Right kidney (tissue), 1 donor: ENCODE measurements around the gene FPGS.

Experiments used
- DNase-seq: peaks from one replicate; pipeline ENCODE4 v3.0.0-alpha.2; 2016

The FPGS gene

DNA sequence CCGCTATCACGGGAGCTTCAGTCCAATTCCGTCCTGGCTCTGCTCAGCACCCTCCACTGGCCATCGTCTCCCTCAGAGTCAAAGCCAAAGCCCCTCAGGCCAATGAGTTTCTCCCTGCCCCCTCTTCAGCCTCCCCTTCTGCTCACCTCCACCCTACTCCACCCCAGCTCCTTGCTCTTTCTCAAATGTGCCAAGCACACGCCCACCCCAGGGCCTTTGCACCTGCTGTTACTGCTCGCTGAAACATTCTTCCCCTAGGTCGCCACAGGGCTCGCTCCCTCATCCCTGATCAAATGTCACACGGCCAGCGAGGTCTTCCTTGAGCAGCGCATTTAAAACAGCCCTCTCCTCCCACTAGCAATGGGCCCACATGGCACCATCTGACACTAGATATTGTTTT is 58.1 kb downstream of the FPGS start:
- DNase-seq: no peak

DNA sequence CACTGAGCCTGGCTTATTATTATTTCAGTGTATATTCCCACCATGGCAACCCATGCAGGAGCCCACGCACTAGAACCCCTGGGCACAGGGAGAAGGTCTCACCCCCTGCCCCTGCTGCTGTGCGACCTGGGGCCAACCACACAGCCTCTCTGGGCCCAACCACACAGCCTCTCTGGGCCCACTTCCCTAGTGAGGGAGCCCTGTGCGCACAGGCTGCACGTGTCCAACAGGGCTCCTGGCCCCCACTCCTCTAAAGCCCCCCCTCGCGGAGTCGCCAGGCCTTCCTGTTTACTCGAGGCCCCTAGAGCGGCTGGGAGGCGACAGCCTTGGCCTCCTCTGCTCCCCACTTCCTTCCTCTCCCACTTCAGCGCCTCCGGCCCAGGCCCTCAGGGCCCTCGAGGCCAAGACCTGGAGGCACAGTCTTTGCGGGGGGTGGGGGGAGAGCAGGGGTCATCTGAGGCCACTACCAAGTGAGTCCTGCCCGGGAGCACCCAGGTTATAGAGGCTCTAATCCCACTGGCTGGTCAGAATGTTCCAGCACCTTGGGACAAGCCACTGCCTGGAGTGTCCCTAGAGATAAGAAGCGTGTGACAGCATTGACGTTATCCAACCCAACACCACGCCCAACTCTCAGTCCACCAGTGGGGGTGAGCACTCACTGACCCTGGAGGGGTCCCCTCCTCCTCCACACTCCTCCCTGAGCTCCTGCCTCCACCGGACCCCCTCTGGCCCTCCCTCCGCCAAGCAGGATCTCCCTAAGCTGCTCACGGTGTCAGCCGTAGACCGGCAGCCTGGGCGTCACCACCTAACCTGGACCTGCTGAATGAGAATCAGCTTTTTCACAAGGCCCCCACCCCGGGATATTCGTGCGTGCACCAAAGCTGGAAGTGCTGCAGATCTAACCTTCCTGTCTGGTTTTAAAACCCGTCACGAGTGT is 59.7 kb downstream of the FPGS start:
- no peak for DNase-seq

DNA sequence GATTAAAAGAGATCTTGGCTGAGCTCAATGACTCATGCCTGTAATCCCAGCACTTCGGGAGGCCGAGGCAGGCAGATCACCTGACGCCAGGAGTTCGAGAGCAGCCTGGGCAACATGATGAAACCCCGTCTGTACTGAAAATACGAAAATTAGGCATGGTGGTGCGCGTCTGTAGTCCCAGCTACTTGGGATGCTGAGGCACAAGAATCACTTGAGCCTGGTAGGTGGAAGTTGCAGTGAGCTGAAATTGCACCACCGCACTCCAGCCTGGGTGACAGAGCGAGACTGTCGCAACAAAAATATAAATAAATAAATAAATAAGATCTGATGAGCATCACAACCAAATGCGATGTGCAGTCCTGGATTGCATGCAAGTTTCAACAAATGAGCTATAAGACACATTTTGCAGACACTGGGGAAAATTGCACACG is 60.5 kb downstream of the FPGS start:
- no peak for DNase-seq
